ENCODE results near the gene NOC2L. TPM values are rescaled to one million over a fixed set of nuclear protein-coding genes. Genes with fewer than 3 reads are reported as not detected.
A peak's percentile ranks its signal among the peaks of the same experiment; 100 is the strongest.

NOC2L gene
- total and polyA plus RNA-seq, 9 donors = 17.8 to 55.2 (median 41.4) TPM

GRCh38 chr1:938711-939489 lies 20.2 kb downstream of the NOC2L start:
- intact Hi-C loops (cut with DNase I) = no loop called here
- Histone ChIP-seq H3K9me3 (no peaks in the 10 kb centered on the region), H3K27me3 (peaks cover 15% of the 10 kb centered on the region), H3K27ac (no peak overlapping the region), H3K36me3 (no peaks in the 10 kb centered on the region), H3K4me1 (ENCODE audit: insufficient read depth) (peaks cover 29% of the 10 kb centered on the region), H3K4me3 (no peak overlapping the region)
- WGBS, 3 donors = 43 to 68% (median 44%) methylated on average over 24 to 30 of the region's 30 CpGs
- TF ChIP-seq POLR2A (IDR thresholded peaks at IDR 0.05) (no peak), EP300 (IDR thresholded peaks at IDR 0.05) (no peak), CTCF (IDR thresholded peaks at IDR 0.05) (no peak)
- no peak for DNase-seq

- peaks cover 24% of the 10 kb centered on the region for H3K4me1 ChIP-seq (ENCODE audit: insufficient read depth)
- no peak overlapping the region for H3K27ac ChIP-seq
- TF ChIP-seq EP300 (IDR thresholded peaks at IDR 0.05) (no peak), CTCF (IDR thresholded peaks at IDR 0.05) (no peak), POLR2A (IDR thresholded peaks at IDR 0.05) (no peak)
- H3K27me3 ChIP-seq = peaks cover 15% of the 10 kb centered on the region
- H3K9me3 ChIP-seq = no peaks in the 10 kb centered on the region
- intact Hi-C loops (cut with DNase I) = no loop called here
- WGBS, 3 donors = 35 to 63% (median 36%) methylated on average over 13 to 15 of the region's 15 CpGs
- no peaks in the 10 kb centered on the region for H3K36me3 ChIP-seq
- DNase-seq = peak in 1 of 5 donors; percentile 53
- no peak overlapping the region for H3K4me3 ChIP-seq
Observed at GRCh38 chr1:938088-938683, 20.9 kb downstream of the NOC2L start.

- peaks cover 15% of the 10 kb centered on the region for H3K27me3 ChIP-seq
- H3K4me3 ChIP-seq = no peak overlapping the region
- TF ChIP-seq POLR2A (IDR thresholded peaks at IDR 0.05) (no peak), EP300 (IDR thresholded peaks at IDR 0.05) (no peak), CTCF (IDR thresholded peaks at IDR 0.05) (no peak)
- intact Hi-C loops (cut with DNase I) = no loop called here
- no peak overlapping the region for H3K27ac ChIP-seq
- DNase-seq = no peak
- H3K9me3 ChIP-seq = no peaks in the 10 kb centered on the region
- no peaks in the 10 kb centered on the region for H3K36me3 ChIP-seq
- WGBS, 3 donors = 45 to 65% (median 51%) methylated on average over 12 to 16 of the region's 16 CpGs
- peaks cover 19% of the 10 kb centered on the region for H3K4me1 ChIP-seq (ENCODE audit: insufficient read depth)
Observed at GRCh38 chr1:937521-937920, 21.5 kb downstream of the NOC2L start.

GRCh38 chr1:936348-937264 lies 22.4 kb downstream of the NOC2L start:
- Histone ChIP-seq H3K36me3 (no peaks in the 10 kb centered on the region), H3K27me3 (peaks cover 11% of the 10 kb centered on the region), H3K9me3 (no peaks in the 10 kb centered on the region), H3K27ac (no peak overlapping the region), H3K4me3 (no peak overlapping the region), H3K4me1 (ENCODE audit: insufficient read depth) (peaks cover 17% of the 10 kb centered on the region)
- intact Hi-C loops (cut with DNase I) = no loop called here
- DNase-seq = no peak
- 33 to 66% (median 35%) methylated on average over 30 to 45 of the region's 45 CpGs for WGBS, 3 donors
- TF ChIP-seq POLR2A (IDR thresholded peaks at IDR 0.05) = no peak
- TF ChIP-seq EP300 (IDR thresholded peaks at IDR 0.05) = no peak
- TF ChIP-seq CTCF (IDR thresholded peaks at IDR 0.05) = no peak

Measured in ovary (tissue), 9 donors.